ENCODE results near the gene PNPO. TPM values are rescaled to one million over a fixed set of nuclear protein-coding genes. Genes with fewer than 3 reads are reported as not detected.

Gene PNPO
- polyA plus RNA-seq, 1 of the 3 experiments (the other 2 are of a cell fraction), result 26.1 TPM

DNA sequence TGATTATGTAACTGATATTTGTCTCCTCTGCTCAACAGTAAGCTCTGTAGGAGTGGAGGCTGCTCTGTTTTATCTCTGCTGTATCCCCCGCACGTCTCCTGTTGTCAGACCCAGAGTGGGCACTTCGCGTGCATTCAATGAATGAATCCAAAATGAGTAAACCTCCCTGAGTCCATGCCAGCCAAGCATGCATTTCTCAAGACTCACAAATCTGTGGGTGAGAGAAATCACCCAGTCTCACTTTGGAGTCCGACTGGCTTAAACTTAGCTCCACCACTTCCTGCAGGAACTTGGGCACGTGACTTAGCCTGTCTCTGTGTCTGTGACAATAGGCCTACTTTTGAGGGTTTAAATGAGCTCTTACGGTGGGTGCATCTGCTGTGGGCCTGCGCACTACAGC lies 3.7 kb downstream of the PNPO start:
- ChIA-PET CTCF (interaction anchor here (1.3 to 41.6 kb wide), 6 partner anchors 7 to 103 kb away, joined by 4 to 1216 read pairs (median 291); partner anchors contain the start of genes CDK5RAP3, PNPO, PRR15L and SCRN2), POLR2A (no interaction called here)
- peaks cover 14% of the 10 kb centered on the region for H3F3A ChIP-seq (replicated peaks; ENCODE audit: insufficient read depth)
- TF ChIP-seq FOXJ3 (CRISPR knock-in tag; IDR thresholded peaks at IDR 0.05) (no peak), MAX (IDR thresholded peaks at IDR 0.05; ENCODE audit: low read depth) (no peak), EP300 (IDR thresholded peaks at IDR 0.05; ENCODE audit: borderline replicate concordance in 1 of 2, low read depth in 1 of 2, low read length in 1 of 2) (no peak), TEAD4 (IDR thresholded peaks at IDR 0.05; ENCODE audit: borderline replicate concordance, insufficient read depth) (no peak), SIN3A (IDR thresholded peaks at IDR 0.05; ENCODE audit: borderline replicate concordance, low read depth, low read length) (no peak), RCOR1 (IDR thresholded peaks at IDR 0.05; ENCODE audit: low read length) (no peak), MEF2A (IDR thresholded peaks at IDR 0.05; ENCODE audit: borderline replicate concordance, low read depth) (no peak), TAF1 (IDR thresholded peaks at IDR 0.05; ENCODE audit: borderline replicate concordance, low read depth, low read length) (no peak), CHD2 (IDR thresholded peaks at IDR 0.05; ENCODE audit: low read length, partially characterized antibody) (no peak), POLR2AphosphoS5 (IDR thresholded peaks at IDR 0.05; ENCODE audit: low read depth, low read length) (no peak), YY1 (IDR thresholded peaks at IDR 0.05; ENCODE audit: low read depth) (no peak), FOXM1 (IDR thresholded peaks at IDR 0.05; ENCODE audit: low read depth) (no peak), RAD21 (IDR thresholded peaks at IDR 0.05; ENCODE audit: low read length) (no peak), MXI1 (IDR thresholded peaks at IDR 0.05; ENCODE audit: low read depth, low read length) (no peak), ELF1 (IDR thresholded peaks at IDR 0.05) (no peak), ZBTB33 (IDR thresholded peaks at IDR 0.05; ENCODE audit: borderline replicate concordance, low read depth) (no peak)
- TF ChIP-seq, protein P1, sequence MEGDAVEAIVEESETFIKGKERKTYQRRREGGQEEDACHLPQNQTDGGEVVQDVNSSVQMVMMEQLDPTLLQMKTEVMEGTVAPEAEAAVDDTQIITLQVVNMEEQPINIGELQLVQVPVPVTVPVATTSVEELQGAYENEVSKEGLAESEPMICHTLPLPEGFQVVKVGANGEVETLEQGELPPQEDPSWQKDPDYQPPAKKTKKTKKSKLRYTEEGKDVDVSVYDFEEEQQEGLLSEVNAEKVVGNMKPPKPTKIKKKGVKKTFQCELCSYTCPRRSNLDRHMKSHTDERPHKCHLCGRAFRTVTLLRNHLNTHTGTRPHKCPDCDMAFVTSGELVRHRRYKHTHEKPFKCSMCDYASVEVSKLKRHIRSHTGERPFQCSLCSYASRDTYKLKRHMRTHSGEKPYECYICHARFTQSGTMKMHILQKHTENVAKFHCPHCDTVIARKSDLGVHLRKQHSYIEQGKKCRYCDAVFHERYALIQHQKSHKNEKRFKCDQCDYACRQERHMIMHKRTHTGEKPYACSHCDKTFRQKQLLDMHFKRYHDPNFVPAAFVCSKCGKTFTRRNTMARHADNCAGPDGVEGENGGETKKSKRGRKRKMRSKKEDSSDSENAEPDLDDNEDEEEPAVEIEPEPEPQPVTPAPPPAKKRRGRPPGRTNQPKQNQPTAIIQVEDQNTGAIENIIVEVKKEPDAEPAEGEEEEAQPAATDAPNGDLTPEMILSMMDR (IDR thresholded peaks at IDR 0.05), result no peak
- H3K27ac ChIP-seq (ENCODE audit: low read depth in 2 of 2, low read length in 1 of 2), result no peak overlapping the region
- H3K9ac ChIP-seq, result no peak overlapping the region
- no peaks in the 10 kb centered on the region for H3K9me2 ChIP-seq
- peaks cover 11 to 26% of the 10 kb centered on the region in 2 experiments for H3K4me1 ChIP-seq (ENCODE audit: control insufficient read depth in 1 of 2, insufficient read depth in 2 of 2, low read depth in 1 of 2, low read length in 1 of 2)
- no peak overlapping the region for H3K4me3 ChIP-seq (ENCODE audit: low read depth in 2 of 2, low read length in 1 of 2)
- H3K36me3 ChIP-seq (replicated peaks in 1 of 2; ENCODE audit: control insufficient read depth in 1 of 2, insufficient read depth in 2 of 2, low read length in 1 of 2), result peaks cover 3 to 32% of the 10 kb centered on the region in 2 experiments
- H4K20me1 ChIP-seq (ENCODE audit: insufficient read depth), result no peaks in the 10 kb centered on the region
- WGBS (ENCODE audit: low lambda C conversion rate), result 95% methylated on average over 8 of the region's 8 CpGs
- H3K9me3 ChIP-seq, result no peaks in the 10 kb centered on the region
- H3K27me3 ChIP-seq (ENCODE audit: insufficient read depth), result no peaks in the 10 kb centered on the region
- peaks cover 13% of the 10 kb centered on the region; the same call in 1 of the 2 replicates for H3K79me2 ChIP-seq (ENCODE audit: insufficient read depth)
- H2AFZ ChIP-seq (ENCODE audit: low read depth), result no peak overlapping the region
- no peak for DNase-seq
- no peak overlapping the region for H3K4me2 ChIP-seq
